Stimulated activated CD4-positive, alpha-beta T cell treated with anti-CD3 and anti-CD28 coated beads, Interleukin-4, amount 100 ng/mL, for 48 hours (primary cell): Measurements from ENCODE around the gene ZNF652.
A peak's percentile ranks its signal among the peaks of the same experiment; 100 is the strongest.
"Not testable (repeated sequence)": the region's sequence is repeated elsewhere in the genome, so short reads cannot be mapped to it uniquely, and the experiment has no call there.

Source experiments
- DNase-seq, 2 donors: peaks; one replicate each; pipeline ENCODE4 v3.0.0-alpha.2; 2020; ENCODE audit warnings: low read depth in 2 of 2

Gene ZNF652

DNA sequence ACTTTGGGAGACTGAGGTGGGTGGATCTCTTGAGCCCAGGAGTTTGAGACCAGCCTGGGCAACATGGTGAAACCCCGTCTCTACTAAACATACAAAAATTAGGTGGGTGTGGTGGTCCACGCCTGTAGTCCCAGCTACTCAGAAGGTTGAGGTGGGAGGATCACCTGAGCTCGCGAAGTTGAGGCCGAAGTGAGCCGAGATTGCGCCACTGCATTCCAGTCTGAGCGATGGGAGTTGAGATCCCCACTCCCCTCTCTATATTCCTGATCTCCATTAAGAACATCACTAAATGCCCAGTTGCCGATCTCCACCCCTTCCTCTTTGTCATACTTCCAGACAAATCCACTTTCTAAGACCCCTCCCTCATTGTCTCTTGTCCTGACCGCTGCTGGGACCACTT, 24.3 kb upstream of the ZNF652 start:
- DNase-seq, result no peak

DNA sequence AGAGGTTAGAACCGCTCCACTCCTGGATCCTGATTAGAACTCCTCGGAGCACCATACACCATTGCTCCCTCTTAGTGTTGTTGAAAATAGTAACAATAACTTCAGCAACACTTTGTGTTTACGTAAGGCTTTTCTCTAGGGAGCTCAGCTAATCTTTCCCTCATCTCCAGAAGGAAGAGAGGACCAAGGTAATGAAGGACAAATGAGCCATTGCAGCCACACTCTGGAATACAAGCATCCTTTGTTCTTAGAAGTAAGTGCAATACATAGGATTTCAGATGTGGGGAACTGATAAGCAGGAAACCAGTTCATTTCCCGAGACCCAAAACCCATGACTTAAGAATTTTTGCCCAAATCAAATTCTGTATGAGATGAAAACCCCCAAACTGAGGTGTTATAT, 22.9 kb upstream of the ZNF652 start:
- DNase-seq, result no peak

DNA sequence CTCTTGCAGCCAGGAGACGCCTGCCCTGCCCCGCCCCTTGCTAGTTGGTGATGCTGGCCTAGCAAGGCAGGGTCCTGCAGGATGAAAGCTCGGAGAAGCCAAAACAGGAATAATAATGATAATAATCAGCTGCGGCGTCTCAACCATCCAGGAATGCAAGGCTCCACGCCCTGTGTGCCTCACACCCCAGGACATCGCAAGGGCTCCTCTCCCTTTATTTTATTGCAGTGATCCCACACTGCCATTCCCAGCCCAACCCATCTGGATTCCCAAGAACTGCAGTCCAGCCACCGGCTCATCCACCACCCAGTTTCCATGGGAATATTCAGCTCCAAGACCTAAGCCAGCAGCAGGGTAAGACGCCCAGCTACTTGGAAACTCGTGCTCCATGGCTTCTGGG, 21.0 kb upstream of the ZNF652 start:
- DNase-seq, result no peak

DNA sequence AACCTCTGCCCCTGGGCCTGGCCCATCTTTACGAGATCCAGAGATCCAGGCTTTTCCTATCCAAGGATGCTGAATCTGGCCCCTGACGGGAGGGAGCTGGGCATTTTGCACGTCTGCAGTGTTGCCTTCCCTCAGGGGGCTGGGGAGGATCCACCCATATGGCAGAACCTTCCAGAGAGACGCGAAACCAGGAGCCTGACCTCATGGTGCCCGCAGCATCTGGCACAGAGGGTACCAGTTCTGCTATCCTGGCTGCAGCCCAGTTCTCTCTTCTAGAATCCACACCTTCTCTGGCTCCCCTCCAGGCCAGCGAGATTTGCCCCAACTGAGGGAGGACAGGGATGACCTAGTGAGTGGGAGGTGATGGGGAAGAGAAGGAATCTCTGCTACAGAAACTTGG, 20.5 kb upstream of the ZNF652 start:
- no peak for DNase-seq

DNA sequence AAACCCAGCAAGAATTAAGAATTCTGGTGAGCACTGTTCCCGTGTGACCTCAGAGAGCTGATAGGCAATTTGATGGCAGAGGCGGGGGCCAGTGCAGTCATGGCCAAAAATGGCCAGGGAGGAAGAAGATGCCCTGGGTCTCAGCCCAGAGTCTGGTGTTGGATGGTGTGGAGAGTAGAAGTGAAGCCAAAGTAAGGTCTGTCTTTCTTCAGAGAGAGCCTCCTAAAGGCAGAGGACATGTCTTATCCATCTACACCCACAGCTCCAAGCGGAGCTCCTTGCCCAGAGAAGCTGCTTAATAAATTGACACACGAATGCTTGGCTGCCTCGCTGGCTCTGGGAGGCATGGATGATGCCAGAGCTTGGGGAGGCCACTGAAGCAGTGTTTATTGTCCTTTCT, 19.7 kb upstream of the ZNF652 start:
- DNase-seq, result no peak

DNA sequence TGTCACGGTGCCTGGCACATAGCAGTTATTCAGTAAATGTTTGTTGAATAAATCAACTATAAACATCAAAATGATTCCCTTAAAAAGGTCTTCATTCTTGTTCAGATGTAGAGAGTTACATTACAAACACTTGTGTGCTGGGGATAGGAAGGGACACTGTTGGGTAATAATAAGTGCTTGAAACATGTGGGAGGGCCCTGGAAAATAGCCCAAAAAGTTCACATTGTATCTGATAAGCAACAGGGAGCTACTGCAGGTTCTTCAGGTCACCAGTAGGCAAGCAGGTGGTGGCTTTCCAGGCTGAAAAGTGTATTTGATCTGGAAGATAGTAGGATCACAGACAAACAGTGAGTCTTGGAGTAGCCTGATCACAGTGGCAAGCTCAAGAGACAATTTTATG, 19.0 kb upstream of the ZNF652 start:
- no peak for DNase-seq

DNA sequence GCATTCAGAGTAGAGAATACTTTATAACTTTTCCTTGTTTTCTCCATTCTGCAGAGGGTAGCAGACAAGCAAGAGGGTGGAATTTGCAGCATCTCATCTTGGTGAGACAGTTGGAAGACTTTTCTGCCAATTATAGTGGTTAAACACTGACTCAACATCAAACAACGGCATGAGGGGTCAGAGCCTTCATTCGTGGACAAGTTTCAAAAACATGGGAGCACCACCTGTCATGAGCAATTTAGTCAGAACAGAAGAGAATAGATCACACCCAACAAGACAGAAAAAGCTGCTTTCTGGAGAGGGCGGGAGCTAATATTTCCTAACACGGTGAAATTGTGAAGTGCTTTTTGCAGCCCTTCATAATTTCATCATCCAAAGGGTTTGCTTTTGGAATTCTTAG, 17.9 kb upstream of the ZNF652 start:
- DNase-seq, result no peak

DNA sequence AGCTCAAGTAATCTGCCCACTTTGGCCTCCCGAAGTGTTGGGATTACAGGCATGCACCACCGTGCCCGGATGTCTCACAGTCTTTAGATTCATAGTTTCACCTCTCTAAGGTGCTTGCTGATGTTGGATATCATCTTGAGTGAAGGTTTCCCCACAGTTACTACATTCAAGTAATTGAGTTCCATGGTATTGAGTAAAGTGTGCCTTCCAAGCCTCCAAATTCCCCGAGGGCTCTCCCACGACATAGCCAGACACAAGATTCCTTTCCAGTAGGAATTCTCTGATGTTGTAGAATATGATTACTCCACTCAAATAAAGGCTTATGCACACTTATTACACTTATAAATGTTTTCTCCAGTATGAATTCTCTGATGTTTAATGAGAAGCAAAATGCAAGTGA, 16.3 kb upstream of the ZNF652 start:
- DNase-seq, result no peak

DNA sequence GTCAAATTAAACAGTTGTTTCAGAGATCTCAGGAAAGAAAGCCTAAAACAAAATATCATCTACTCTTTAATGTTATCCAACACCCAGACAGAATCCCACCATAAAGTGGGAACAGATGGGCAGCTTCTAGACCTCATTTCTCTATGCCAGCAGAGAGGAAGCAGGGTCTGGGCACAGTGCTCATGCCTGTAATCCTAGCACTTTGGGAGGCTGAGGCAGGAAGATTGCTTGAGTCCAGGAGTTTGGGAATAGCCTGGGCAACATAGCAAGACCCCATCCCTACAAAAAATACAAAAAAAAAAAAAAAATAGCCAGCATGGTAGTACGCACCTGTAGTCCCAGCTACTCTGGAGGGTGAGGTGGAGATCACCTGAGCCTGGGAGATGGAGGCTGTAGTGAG, 13.5 kb upstream of the ZNF652 start:
- DNase-seq, result no peak

DNA sequence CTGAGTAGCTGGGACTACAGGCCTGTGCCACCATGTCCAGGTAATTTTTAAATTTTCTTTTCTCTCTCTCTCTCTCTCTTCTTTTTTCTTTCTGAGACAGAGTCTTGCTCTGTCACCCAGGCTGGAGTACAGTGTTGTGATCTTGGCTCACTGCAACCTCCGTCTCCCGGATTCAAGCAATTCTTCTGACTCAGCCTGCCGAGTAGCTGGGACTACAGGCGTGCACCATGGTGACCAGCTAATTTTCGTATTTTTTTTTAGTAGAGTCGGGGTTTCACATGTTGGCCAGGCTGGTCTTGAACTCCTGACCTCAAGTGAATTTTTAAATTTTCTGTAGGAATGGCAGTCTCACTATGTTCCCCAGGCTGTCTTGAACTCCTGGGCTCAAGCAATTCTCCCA, 11.1 kb upstream of the ZNF652 start:
- no peak for DNase-seq

DNA sequence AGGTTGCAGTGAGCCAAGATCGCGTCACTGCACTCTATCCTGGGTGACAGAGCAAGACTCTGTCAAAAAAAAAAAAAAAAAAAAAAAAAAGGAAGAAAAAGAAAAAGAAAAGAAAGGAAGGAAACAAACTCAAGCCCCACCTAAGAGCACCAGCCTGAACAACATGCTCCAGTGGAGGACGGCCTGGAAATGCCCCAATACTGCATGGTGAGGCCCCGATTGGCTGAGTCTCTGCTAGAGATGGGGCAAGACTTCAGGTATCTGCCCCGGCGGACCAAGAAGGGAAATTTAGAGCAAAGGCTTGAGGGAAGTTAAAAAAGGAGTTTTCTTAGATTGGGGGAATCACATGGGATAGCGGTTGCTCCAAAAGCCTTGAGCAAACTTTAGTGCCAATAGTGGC, 10.4 kb upstream of the ZNF652 start:
- no peak for DNase-seq

DNA sequence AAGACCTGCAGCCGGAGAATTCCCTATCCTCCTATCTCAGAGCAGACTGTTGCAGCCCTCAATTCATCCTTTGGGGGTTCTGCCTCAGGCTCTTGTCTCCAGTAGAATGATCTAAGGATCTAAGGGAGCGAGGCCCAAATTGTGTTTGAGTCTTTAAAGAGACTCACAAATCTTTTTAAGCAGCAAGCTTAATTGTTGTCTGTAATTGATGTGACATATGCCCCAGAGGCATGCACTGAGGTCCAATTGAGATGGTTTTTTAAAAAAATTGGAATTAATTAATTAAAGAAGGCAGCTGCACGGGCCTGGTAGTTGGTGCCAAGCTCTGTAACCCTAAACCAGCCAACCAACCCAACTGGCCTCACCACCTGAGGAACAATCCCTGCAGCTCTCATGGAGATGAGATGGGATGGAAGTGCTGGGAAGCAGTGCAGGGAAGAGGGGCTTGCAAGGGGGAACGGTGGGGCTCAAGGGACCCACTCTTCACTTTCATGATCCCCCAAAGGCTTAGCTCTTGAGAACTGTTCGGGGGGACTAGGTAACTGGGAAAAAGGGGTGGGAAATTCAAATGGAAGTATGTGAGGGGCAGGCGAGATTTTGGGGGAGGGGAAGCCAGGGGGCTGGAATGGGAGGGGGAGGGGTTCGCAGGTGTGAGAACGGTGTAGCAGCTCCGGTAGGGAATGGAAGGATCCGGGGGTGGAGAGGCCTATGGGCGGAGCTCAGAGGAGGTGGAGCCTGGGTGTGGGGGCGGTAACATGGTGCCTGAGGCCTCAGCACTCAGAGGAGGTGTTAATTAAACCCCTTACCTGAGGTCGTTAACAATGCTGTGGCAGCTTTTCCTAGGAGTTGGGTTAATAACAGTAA, 9.2 kb upstream of the ZNF652 start:
- DNase-seq, result no peak

DNA sequence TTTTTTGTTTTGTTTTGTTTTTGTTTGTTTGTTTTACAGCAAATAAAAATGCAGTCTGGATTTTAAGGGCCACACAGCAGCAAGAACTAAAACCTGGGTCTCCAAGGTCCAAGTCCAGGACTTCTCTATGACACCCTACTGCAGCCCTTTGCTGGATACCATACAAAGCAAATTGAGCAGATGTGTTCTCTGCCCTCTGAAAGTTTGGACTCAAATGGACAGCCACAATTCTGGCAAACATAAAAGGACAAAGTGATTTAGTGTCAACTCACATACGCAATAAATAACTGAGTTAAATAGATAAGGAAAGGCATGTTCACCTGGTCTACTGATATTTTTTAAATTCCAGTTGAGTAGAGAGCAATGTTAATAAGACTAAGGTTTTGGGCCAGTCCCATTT, 7.7 kb upstream of the ZNF652 start:
- no peak for DNase-seq

DNA sequence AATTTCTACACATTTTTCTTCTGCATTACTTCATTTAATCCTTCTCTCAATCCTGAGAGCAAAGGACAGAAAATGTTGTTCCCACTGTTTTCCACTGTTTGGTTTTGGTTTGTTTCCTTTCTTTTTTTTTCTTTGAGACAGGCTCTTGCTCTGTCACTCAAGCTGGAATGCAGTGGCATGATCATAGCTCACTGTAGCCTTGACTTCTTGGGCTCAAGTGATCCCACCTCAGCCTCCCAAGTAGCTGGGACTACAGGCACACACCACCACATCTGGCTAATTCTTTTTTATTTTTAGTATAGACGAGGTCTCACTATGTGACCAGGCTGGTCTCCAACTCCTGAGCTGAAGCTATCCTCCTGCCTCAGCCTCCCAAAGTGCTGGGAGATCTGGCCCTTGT, 7.0 kb upstream of the ZNF652 start:
- DNase-seq, result no peak

DNA sequence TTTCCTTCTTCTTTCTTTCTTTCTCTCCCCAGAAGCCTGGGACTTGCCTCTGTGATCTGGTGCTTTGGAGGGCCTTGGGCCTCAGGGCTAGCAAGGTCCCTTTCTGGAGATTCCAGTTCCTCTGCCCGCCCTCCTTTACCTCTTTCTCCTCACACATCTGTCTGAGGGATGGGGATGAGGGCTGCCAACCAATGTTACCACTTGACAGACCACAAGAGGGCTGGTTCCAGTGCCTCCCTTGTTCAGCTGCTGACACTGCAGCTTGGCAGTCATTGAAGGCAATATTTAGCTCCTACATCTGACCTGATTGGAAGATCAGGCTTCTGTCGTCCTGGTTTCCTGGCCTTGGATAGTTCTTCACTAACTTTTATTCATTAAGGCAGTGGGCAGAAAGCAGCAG, 3.6 kb upstream of the ZNF652 start:
- no peak for DNase-seq

DNA sequence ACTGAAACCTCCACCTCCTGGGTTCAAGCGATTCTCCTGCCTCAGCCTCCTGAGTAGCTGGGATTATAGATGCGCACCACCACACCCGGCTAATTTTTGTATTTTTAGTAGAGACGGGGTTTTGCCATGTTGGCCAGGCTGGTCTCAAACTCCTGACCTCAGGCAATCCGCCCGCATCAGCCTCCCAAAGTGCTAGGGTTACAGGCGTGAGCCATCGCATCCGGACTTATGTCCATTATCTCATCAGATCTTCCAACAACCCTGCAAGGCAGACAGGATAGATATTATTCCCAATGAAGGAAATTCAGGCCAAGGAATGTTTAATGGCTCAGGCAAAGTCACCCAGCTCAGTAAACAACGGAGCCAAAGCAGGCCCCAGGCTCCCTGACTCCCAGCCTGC, 3.1 kb upstream of the ZNF652 start:
- DNase-seq, result not testable (repeated sequence)

DNA sequence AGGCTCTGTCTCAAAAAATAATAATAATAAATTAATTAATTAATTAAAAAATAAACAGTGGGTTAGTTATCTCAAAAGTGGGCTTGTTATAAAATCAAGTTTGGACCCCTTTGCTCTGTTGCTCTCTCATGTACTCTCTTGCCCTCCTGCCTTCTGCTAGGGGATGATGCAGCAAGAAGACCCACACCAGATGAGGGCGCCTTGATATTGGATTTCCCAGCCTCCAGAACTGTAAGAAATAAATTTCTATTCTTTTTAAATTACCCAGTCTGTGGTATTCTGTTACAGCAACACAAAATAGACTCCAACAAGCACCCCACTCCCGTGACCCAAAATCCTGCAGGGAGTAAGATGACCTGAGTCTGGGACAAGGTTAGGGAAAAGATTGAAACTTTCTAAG, 2.1 kb upstream of the ZNF652 start:
- no peak for DNase-seq

DNA sequence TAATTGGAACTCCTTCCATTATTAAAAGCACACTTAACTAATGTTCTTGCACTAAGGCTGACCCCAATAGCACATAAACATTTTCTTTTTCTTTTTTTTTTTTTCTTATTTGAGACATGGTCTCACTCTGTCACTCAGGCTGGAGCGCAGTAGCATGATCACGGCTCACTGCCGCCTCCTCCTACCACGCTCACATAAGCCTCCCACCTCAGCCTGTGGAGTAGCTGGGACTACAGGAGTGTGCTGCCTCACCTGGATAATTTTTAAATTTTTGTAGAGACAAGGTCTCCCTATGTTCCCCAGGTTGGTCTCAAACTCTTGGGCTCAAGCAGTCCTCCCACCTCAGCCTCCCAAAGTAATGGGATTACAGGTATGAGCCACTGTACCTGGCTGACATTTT, 1.2 kb upstream of the ZNF652 start:
- DNase-seq, result no peak

DNA sequence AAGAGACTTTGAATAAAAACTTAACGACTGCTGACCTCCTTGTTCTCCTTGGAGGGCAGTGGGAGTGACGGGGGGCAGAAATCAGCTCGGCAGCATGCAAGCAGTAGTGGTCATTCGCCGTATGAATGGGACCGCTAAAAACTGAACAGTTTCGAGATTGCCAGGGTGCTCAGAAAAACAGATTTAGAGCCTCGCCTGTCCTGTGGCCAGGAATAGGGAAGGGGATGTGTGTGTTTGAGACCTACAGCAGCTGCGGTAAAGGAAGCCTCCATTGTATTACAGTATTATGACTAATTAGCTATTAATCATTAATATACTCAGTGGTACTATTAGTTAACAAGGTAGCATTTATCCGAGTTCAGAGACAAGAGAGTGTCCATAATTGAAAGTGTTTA, 670 bp upstream of the ZNF652 start:
- DNase-seq, result no peak

DNA sequence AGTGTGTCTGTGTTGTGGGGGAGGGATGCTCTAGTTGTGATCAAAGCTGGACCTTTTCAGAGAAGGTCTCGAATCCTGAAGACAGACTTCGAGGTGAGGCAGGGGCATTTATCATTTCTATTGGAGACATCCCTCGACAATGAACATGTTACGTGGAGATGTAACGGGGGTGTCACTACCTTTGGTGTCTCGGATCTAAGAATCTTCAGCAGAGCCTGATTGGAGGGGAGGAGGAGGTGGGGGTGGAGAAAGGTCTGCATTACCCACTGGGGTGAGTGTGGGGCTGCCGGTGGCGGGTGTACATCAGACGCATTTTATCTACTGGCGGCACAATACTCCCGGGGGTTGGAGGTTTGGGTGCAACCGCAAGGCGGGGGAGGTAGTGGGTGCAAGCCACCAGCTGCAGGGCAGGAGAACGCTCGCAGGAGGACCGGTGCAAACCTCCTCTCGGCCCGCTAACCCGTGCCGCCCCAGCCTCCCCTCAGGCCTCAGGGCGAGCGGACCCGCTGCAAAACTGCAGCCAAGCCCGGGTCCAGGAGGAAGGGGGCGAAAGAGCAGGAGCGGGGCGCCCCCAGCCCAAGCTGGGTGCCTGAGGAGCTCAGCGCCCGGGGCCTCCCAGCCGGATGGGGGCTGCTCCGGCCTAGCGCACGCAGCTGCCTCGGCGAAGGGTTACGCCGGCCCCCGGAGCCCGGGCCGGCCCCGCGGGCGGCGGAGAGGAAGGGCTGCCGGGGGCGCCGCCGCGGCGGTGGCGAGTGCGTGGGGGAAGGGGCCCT, 735 bp downstream of the ZNF652 start:
- DNase-seq, result peak; percentile 43 to 49

DNA sequence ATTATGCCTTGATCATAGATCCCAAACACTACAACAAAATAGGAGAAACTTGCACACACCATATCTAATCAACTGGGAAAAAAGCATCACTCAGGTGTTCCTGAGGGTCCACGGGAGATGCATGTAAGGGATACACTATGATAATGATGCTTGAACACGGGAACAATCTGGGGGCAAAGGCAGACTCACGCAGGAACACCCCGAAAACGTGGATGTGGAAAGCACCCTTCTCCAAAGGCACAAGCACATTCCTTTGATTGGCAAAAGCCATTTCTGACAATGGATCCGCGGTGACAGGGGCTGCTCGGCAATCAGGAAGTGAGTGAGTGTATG, 1.3 kb downstream of the ZNF652 start:
- DNase-seq, result peak in 1 of 2 donors; percentile 12

DNA sequence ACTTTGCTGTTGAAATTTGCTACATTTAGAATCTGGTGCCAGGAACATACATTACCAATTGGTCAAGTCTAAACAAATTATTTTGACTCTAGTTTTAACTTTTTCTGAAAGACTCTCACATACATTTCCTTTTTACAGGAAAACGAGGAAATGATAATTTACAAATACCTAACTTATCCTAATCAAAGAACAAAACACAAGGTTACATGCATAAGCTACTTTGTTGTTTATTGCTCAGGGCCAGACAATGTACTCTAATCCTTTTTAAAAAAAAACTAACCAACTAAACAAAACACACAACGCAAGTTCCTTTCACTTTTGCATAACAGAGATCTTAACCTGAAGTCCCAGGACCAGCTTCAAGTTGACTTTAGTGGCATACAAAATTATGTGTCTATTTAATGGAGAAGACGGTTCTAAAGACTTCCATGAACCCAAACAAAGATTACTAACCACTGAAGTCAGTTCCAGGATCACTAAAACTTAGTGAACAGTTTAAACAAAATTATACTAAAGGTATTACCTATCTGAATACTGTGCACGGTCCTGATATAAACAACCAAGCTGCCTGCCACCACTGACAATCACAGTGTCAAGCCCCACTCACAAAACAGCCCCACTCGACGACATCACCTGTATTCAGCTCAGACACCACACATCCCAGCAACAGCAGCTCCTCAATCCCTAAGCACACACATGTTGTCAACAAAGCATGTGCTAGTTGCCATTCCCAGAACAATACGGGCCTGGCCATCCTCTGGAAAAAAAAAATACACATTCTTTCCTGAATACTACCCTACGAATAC, 1.9 kb downstream of the ZNF652 start:
- no peak for DNase-seq
